ENCODE results near the gene ASB1.
"Not testable (repeated sequence)": the region's sequence is repeated elsewhere in the genome, so short reads cannot be mapped to it uniquely, and the experiment has no call there.

Gene ASB1

DNA sequence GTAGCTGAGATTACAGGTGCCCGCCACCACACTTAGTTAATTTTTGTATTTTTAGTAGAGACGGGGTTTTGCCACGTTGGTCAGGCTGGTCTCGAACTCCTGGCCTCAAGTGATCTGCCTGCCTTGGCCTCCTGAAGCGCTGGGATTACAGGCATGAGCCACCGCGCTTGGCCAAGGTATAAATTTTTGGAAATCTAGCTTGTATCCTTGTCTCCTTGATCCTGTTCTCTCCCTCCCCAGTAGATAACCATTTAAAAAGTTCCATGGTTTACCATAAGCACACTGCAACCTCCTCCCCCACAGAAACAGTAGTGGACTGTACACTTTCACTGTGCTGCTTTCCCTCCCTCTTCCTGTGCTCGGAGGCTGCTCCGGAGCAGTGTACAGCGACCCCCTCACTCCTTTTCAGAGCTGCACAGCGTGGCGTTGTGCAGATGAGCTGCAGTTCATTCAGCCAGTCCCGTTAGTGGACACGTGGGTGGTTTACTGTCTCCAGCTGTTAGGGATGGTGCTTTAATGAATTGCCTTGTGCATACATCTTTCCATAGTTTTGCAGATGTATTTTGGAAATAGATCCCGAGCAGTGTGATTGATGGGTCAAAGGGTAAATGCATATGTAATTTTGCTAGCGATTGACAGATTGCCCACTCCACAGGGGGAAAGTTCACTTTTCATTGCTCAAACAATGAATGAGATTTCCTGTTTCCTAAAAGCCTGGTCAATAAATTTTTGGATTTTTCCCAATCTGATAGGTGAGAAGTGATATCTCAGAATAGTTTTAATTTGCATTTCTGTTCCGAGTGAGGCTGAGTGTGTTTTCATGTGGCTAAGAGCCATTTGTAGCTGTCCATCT lies 14.8 kb downstream of the ASB1 start:
- FAIRE-seq (no peak), DNase-seq (ENCODE audit: extremely low spot score, insufficient read length, low read depth) (no peak)

DNA sequence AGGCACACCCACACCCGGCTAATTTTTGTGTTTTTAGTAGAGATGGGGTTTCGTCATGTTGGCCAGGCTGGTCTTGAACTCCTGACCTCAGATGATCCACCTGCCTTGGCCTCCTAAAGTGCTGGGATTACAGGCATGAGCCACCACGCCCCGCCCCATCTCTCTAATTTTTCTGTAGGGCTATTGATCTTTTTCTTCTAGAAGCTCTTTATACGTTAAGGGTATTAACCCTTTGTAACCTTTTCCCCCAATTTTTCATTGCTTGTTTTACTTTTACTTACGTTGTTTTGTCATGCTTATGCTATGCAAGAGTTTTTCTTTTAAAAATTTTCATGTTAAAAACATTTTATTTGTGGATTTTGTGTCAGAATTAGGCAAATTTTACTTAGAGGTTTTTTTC lies 15.5 kb downstream of the ASB1 start:
- FAIRE-seq, result not testable (repeated sequence)

DNA sequence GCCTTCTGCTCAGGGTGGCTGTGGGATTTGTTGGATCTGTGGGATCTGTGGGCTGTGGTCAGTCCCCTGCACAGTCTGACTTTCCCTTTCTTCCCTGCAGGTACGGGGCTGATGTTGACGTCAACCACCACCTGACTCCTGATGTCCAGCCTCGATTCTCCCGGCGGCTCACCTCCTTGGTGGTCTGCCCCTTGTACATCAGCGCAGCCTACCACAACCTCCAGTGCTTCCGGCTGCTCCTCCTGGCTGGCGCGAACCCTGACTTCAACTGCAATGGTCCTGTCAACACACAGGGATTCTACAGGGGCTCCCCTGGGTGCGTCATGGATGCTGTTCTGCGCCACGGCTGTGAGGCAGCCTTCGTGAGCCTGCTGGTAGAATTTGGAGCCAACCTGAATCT lies 17.5 kb downstream of the ASB1 start:
- FAIRE-seq, result no peak
- DNase-seq (ENCODE audit: extremely low spot score, insufficient read length, low read depth), result no peak

More for the DNA sequence above, 15.5 kb downstream of the ASB1 start:
- DNase-seq (ENCODE audit: extremely low spot score, insufficient read length, low read depth), result not testable (repeated sequence)

DNA sequence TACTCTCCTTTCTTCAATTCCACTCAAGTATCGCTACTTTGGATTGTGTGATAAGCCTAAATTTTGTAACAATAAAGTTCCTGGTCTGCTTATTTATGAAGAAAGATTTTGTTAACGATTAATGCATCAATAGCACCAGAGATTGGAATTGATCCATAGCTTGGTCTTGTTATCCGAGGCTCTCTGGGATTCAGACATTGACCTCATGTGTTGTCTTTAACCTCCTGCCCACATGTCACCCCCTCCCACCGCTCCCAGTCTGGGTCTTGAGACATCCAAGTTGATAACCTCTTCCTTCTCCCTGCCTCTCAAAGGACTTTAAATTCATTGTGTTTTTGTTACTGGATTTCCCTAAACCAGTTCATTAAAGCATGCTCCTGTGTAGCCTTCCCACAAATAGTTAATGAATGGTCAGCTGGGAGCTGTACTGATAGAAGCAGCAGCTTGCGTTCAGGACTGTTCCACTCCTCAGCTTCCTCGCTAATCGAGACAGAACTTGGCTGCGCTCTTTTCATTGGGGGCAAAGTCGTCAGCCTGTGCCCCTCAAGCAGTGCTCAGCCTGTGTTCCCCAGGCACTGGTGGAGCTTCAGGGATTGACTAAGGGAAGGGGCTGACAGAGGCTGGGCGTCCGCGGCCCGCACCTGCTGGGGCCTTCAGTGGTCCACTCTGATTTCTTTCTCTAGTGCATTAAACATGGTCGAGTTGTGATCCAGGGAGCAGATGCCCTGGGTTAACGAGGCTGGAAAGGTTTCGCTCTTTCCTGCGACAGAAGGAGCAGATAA lies 18.9 kb downstream of the ASB1 start:
- DNase-seq (ENCODE audit: extremely low spot score, insufficient read length, low read depth) (no peak), FAIRE-seq (no peak)

DNA sequence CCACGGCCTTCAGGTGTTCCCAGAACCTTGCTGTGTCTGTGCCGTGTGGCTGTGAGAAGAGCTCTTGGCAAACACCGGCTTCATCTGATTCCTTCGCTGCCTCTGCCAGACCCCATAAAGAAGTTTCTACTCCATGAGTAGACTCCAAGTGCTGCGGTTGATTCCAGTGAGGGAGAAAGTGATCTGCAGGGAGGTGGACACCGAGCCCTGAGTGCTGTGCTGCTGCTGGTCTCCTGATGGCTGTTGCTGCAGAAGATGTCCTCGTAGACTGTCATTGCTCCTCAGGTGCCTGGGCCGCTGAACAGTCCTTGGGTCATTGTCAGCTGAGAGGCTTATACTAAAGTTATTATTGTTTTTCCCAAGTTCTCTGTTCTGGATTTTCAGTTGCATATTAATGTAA lies 19.6 kb downstream of the ASB1 start:
- no peak for FAIRE-seq

DNA sequence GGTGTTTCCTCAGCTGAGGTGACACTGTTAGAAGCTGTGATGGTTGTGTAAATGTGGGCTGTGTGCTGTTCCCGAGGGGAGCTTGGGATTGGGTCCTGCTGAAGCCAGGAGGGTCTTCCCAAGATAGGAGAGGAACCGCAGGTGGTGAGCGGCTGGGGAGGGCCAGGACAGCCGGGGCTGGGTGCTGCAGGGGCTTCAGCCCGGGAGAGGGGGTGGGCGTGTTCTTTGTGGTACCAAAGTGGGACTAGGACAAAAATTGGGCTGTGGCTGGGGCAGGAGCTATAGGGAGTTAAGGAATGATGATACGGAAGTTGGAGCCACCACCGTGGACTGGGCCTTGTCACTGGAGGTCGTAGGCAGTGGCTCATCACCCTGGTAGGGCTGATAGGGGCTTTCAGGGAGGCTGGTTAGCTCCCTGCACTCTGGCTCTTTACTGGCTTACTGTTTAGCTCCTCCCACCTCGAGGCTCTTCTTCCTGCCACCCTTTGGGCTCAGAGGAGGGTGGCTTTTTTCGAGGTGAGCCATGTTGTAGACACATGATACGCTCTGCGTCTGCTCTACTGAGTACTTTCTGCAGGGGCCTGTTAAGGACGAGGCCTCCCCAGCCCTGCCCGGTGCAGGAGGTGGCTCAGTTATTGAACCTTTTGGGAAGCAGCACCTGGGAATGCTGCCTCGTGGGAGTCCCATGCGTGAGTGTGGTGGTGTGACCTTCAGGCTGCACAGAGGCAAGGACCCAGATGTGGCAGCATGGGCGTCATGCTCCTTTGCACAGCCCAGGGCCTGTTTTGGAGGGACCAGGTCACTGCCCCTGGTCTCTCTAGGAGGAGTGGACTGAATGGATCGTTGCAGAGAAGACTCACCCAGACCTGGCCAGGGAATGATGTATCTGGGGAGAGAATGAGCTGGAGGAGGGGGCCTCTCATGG lies 21.6 kb downstream of the ASB1 start:
- DNase-seq (ENCODE audit: extremely low spot score, insufficient read length, low read depth) (no peak), FAIRE-seq (no peak)

More for the DNA sequence above, 19.6 kb downstream of the ASB1 start:
- no peak for DNase-seq (ENCODE audit: extremely low spot score, insufficient read length, low read depth)

DNA sequence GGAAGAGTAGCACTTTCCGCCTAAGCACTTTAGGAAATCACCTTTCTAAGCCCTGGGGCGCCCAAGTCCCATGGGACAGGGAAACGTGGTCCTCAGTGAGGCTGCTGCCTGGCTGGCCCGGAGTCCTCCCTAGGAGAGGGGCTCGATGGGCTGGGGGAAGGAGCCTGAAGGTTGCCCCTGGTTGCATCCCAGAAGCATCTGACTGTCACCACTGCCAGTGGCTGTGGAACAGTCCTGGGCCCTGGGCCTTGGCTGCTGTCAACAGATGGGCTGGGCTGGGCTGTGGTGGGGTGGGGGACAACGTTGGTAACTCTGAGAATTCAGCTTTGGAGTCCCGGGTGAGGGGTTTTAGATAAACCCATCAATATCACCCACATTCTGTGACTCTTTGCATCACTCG lies 22.5 kb downstream of the ASB1 start:
- DNase-seq (ENCODE audit: extremely low spot score, insufficient read length, low read depth), result no peak
- no peak for FAIRE-seq

DNA sequence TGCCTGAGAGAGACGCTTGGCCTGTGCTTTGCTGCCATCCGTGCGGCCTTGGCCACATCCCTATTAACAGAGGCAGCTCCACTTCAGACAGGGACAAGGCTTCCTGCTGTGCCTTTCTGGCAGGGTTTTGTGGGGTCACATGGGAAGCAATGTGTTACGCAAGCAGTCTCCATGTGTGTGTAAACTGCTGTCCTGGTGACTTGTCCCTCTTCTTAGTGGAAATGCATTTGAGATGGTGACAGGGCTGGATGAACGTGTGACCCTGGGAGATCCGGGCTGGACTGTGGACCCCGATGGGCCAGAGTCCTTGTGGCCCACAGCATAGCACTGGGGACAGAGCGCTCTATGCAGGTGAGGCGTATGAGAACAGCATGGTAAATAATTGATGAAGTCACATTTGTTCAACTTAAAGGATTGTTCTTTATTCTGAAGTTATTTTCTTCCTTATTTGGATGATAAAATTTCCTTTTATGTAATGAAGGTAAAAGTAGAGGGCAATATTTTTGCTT lies 23.2 kb downstream of the ASB1 start:
- DNase-seq (ENCODE audit: extremely low spot score, insufficient read length, low read depth) (no peak), FAIRE-seq (no peak)

DNA sequence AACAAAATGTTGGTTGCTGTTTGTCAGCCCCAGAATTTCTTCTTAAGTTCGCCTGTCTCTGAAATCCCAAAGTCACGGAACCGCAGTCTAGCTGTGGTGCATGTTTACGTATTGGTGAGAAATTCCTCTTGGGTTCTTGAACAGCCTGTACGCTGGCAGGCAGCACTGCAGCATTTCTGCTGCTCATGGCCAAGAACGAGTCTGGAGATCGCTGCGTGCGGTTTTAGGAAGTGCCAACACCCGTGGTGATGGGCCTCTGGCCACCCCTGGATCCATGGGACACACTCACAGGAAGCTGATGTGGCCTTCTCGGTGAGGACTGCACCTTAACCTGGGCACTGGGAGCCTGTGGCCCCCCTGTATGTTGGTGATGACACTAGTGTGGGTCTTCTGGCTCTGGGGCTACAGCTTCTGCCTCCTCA lies 23.7 kb downstream of the ASB1 start:
- DNase-seq (ENCODE audit: extremely low spot score, insufficient read length, low read depth), result no peak
- FAIRE-seq, result no peak

DNA sequence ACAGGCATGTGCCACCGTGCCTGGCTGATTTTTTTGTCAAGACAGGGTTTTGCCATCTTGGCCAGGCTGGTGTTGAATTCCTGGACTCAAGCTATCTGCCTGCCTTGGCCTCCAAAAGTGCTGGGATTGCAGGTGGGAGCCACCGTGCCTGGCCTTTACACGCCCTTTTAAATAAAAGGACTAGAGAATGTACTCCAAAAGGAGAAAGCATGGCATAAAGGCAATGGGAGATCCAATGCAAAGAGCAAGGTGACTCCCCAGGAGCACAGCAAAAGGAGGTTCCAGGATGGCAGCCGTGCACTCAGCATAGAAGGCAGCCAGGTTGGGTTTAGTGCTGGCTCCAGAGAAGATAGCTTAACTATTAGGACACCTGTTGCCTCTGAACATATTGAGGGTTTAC lies 27.1 kb downstream of the ASB1 start:
- DNase-seq (ENCODE audit: extremely low spot score, insufficient read length, low read depth) (no peak), FAIRE-seq (no peak)

DNA sequence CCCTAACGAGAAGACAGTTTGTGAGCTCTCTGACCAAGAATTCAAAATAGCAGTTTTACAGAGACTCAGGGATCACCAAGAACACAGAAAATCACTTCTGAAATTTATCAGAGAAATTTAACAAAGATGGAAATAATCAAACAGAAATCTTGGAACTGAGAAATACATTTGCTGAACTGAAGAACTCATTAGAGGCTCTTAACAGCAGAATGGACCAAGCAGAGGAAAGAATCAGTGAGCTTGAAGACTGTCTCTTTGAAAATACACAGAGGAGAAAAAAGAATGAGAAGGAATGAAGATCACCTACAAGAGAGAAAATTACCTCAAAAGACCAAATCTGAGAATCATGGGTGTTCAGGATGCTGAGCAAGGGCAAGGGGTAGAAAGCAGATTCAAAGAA lies 29.7 kb downstream of the ASB1 start:
- FAIRE-seq, result no peak
- no peak for DNase-seq (ENCODE audit: extremely low spot score, insufficient read length, low read depth)

DNA sequence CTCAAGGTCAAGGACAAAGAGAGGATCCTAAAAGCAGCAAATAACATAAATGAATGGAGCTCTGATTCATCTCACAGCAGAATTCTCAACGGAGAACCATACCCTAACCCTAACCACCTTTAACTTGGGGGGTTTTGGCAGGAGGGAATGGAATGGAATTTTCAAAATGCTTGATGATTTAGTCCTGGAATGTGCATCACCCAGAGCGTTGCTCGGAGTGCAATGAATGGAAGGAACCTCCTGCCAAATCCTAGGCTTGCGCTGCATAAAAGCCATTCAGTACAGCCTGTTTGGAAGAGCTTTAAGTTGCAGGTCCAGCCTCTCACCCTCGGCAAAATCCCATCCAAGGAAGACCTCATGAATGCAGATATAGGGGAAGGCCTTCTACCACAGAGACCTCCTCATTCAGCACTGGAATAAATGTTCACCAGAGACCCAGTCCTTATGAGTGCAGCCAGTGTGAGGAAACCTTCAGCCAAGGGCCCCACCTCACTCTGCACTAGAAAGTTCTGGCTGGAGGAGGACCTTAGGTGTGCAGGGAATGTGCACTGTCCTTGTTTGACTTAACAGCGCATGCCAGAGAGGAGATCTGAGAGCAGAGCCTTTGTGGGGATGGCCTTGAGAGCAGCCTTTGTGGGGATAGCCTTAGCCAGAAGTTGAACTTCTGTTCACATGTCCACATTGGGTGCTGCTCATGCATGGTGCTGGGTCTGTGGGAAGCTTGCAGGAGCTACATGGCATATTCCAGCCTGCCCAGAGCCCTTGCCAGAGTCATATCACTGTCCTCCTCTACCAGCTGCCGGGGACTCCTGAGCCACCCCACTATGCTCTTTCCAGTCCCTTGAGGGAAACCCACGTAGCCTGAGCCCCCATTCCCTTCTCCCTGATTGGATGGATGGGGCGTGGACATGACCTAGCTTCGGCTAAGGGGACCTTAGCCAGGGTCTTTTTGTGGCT lies 30.5 kb downstream of the ASB1 start:
- FAIRE-seq, result no peak

DNA sequence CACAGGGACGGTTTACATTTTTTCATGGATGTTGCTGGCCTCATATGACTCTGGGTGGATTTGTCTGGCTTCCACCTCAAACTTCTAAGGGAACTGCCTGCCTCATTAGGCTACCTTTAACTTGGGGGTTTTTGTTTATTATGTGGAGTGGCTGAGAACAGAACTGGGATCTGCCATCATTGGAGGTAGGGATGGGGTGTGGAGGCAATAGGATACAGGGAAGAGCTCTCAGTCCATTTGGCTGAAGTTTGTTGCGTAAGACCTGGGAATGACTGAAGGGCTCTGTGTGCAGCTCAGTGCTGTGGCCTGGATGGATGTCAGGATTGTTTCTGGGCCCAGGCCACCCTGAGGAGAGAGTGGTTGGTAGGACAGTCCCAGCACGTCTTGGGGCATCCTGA lies 31.2 kb downstream of the ASB1 start:
- no peak for DNase-seq (ENCODE audit: extremely low spot score, insufficient read length, low read depth)

More for the DNA sequence above, 30.5 kb downstream of the ASB1 start:
- no peak for DNase-seq (ENCODE audit: extremely low spot score, insufficient read length, low read depth)

DNA sequence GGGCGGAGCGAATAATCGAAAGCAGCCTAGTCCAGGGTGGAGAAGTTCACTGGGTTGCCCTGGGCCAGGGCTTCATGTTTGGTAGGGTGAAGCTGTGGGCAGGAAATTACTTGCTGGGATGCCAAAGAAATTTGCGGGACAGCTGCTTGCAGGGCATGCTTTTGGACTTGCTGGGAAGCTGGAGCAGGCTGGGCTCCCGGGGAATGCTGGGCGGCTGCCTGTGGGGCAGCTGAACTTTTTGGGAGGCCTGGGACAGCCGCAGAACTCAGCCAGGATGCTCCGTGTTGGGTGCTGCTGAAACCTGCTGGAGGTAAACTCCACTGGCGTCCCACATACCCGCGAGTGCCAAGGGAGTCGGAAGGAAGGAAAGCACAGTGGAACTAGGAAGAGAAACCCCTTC lies 31.9 kb downstream of the ASB1 start:
- FAIRE-seq, result no peak

More for the DNA sequence above, 31.2 kb downstream of the ASB1 start:
- no peak for FAIRE-seq

DNA sequence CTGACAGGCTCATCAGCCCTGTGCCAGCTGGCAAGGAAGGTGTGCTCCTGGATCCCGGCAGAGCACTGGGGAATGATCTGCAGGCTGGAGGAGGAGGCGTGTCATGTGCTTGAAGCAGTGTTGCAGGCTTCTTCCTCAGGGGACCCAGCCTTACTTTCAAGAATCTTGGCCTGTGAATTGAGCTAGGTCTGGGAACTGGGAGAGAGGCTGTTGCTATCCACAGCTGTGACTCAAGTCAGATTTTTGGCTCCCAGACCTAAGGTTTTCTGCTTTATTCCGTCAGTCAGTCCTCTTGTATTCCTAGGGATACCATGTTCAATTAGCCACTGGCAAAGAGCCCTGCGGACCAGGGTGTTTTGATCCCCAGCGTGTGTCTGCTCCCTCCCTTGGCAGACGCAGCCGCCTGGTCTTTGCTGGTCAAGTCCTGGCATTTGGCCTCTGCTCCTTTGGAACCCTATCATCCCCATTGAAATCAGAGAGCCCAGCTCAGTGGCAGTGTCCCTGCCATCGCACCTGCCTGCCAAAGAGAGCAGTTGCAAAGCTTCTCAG lies 32.4 kb downstream of the ASB1 start:
- DNase-seq (ENCODE audit: extremely low spot score, insufficient read length, low read depth) (no peak), FAIRE-seq (no peak)

More for the DNA sequence above, 31.9 kb downstream of the ASB1 start:
- no peak for DNase-seq (ENCODE audit: extremely low spot score, insufficient read length, low read depth)

DNA sequence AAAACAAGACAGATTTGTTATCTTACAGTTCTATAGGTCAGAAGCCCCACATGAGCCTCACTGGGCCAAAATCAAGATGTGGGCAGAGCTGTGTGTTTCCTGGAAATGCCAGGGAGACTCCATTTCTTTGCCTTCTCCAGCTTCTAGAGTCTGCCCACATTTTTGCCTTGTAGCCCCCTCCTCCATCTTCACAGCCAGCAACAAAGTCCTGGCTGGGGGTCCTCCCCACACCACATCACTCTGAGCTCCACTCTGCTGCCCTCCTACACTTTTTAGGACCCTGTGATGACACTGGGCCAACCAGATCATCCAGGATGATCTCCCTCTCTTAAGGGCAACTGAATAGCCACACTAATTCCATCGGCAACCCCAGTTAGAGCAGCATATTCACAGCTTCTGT lies 34.3 kb downstream of the ASB1 start:
- no peak for FAIRE-seq
- no peak for DNase-seq (ENCODE audit: extremely low spot score, insufficient read length, low read depth)

DNA sequence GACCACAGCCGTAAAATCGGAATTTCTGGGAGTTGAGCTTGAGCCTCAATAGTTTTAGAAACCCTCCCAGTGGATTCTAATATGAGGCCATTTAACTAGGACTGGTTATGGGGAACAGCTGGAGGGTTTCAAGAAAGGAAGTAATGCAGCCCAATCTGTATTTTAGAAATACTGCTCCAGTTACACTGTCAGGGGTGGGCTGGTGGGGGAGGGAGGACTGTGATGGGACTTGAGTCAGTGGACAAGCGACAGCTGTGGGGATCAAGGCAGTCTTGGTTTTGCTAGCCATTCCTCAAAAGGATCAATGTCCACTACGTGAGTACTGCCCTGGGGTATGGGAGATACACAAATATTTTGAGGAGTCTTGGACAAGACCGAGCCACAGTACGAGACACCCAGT lies 34.8 kb downstream of the ASB1 start:
- DNase-seq (ENCODE audit: extremely low spot score, insufficient read length, low read depth), result no peak

DNA sequence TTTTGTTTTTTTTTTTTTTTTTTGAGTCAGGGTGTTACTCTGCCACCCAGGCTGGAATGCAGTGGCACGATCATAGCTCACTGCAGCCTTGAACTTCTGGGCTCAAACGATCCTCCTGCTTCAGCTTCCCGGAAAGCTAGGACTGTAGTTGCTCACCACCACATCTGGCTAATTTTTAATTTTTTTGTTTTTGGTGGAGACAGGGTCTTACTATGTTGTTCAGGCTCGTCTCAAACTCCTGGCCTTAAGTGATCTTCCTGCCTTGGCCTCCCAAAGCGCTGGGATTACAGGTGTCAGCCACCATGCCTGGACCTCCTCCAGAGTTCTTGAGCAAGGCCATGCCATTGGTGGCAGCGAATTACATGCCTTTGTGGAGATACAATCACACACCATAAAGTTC lies 35.2 kb downstream of the ASB1 start:
- DNase-seq (ENCODE audit: extremely low spot score, insufficient read length, low read depth) (no peak), FAIRE-seq (no peak)

More for the DNA sequence above, 34.8 kb downstream of the ASB1 start:
- FAIRE-seq, result no peak
